ENCODE data around the gene PTPRA.

DNA sequence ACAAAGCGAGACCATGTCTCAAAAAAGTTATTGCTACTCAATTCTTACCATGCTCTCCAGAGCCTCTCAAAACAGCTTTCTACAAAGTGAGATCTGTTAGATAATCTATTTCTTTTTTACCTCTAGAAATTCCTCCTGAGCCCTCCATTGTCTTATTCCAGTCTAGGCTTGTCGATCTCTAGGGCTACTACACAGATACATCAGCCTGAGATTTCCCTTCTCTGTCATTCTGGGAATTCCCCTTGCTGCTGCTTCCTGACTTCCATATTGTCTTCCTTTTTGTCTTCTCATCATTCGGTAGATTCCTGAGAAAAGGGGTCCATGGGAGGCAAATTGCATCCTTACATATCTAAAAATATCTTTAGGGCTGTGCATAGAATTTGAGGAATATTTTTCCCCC, 94.6 kb downstream of the PTPRA start:
- TF ChIP-seq POLR2A (IDR thresholded peaks at IDR 0.05; ENCODE audit: low read depth, low read length) (no peak), TAF1 (IDR thresholded peaks at IDR 0.05; ENCODE audit: low read depth, low read length) (no peak), POLR2AphosphoS5 (IDR thresholded peaks at IDR 0.05; ENCODE audit: low read depth, low read length) (no peak), SPI1 (IDR thresholded peaks at IDR 0.05; ENCODE audit: low read depth, low read length) (no peak), PAX5 (IDR thresholded peaks at IDR 0.05; ENCODE audit: insufficient read depth, low read length, severe bottlenecking) (no peak), POU2F2 (IDR thresholded peaks at IDR 0.05; ENCODE audit: low read depth, low read length) (no peak)

Data from GM12891 (cell line).